T-helper 17 cell (primary cell): ENCODE results near the gene FEN1. TPM values are rescaled to one million over a fixed set of nuclear protein-coding genes. Genes with fewer than 3 reads are reported as not detected.

ENCODE experiments used
- ATAC-seq: fragments of 150-1000 bp; cut with Tn5 transposase; 2 replicates; pipeline ENCODE4 v1.10.0; 2021; ENCODE audit warnings: mild to moderate bottlenecking, moderate library complexity
- DNase-seq, 3 donors: peaks; one replicate each; pipeline versions ENCODE4 v3.0.0 to v3.0.0-alpha.2; 2020 to 2021
- H3K9me3 ChIP-seq: one replicate; pipeline ENCODE4 v1.7.0; 2013; ENCODE audit warnings: low read length, mild to moderate bottlenecking; ENCODE audit not compliant: control insufficient read depth, poor library complexity, severe bottlenecking
- H3K27ac Mint-ChIP-seq: one replicate; pipeline ENCODE4 v1.8.0; 2022; ENCODE audit warnings: mild to moderate bottlenecking, moderate library complexity, mixed read lengths
- H3K27me3 Mint-ChIP-seq: one replicate; pipeline ENCODE4 v1.8.0; 2022; ENCODE audit warnings: mixed read lengths
- H3K36me3 Mint-ChIP-seq: one replicate; pipeline ENCODE4 v1.8.0; 2022; ENCODE audit warnings: low read depth, mixed read lengths
- H3K4me1 Mint-ChIP-seq: one replicate; pipeline ENCODE4 v1.8.0; 2022; ENCODE audit warnings: mild to moderate bottlenecking, mixed read lengths
- H3K4me3 Mint-ChIP-seq: one replicate; pipeline ENCODE4 v1.8.0; 2022; ENCODE audit warnings: mild to moderate bottlenecking, moderate library complexity, mixed read lengths
- total RNA-seq, 4 donors: library from RNA in 2 of 4; stranded (reverse) in 2 of 4; gene quantifications; one replicate each; pipeline ENCODE4 v1.2.3 and lab custom pipeline; 2022 to 2026

Gene FEN1
- total RNA-seq, 2 donors from 2014 or later: 9.7 to 13.0 TPM

- Mint-ChIP-seq H3K4me3 (no peak overlapping the region), H3K27ac (no peak overlapping the region), H3K36me3 (peaks cover 5% of the 10 kb centered on the region), H3K27me3 (no peaks in the 10 kb centered on the region), H3K4me1 (peaks cover 12% of the 10 kb centered on the region)
- no peak for DNase-seq
- H3K9me3 ChIP-seq: no peaks in the 10 kb centered on the region
- ATAC-seq: no peak
Observed at GRCh38 chr11:61800331-61801281, 7.9 kb downstream of the FEN1 start.

GRCh38 chr11:61802605-61803004 lies 9.9 kb downstream of the FEN1 start:
- Mint-ChIP-seq H3K4me1 (peaks cover 9% of the 10 kb centered on the region), H3K36me3 (peaks cover 5% of the 10 kb centered on the region), H3K27me3 (no peaks in the 10 kb centered on the region), H3K27ac (no peak overlapping the region), H3K4me3 (no peak overlapping the region)
- no peaks in the 10 kb centered on the region for H3K9me3 ChIP-seq
- no peak for DNase-seq
- no peak for ATAC-seq

- DNase-seq (no peak), ATAC-seq (no peak)
- Mint-ChIP-seq H3K27ac (peak overlapping the region; percentile 32), H3K4me3 (no peak overlapping the region), H3K27me3 (no peaks in the 10 kb centered on the region), H3K4me1 (peaks cover 9% of the 10 kb centered on the region), H3K36me3 (peaks cover 9% of the 10 kb centered on the region)
- no peaks in the 10 kb centered on the region for H3K9me3 ChIP-seq
Observed at GRCh38 chr11:61803889-61804647, 11.4 kb downstream of the FEN1 start.

GRCh38 chr11:61805146-61805545 lies 12.4 kb downstream of the FEN1 start:
- ATAC-seq (no peak), DNase-seq (no peak)
- no peak overlapping the region for H3K4me3 Mint-ChIP-seq
- peaks cover 9% of the 10 kb centered on the region for H3K4me1 Mint-ChIP-seq
- H3K9me3 ChIP-seq: no peaks in the 10 kb centered on the region
- H3K36me3 Mint-ChIP-seq: peaks cover 9% of the 10 kb centered on the region
- no peaks in the 10 kb centered on the region for H3K27me3 Mint-ChIP-seq
- H3K27ac Mint-ChIP-seq: peak overlapping the region; percentile 32

GRCh38 chr11:61806785-61807184 lies 14.1 kb downstream of the FEN1 start:
- Mint-ChIP-seq H3K4me1 (peaks cover 7% of the 10 kb centered on the region), H3K4me3 (no peak overlapping the region), H3K27ac (no peak overlapping the region), H3K27me3 (no peaks in the 10 kb centered on the region), H3K36me3 (peaks cover 9% of the 10 kb centered on the region)
- H3K9me3 ChIP-seq: no peaks in the 10 kb centered on the region
- no peak for ATAC-seq
- no peak for DNase-seq

GRCh38 chr11:61810671-61811175 lies 18.0 kb downstream of the FEN1 start:
- Mint-ChIP-seq H3K4me3 (no peak overlapping the region), H3K36me3 (peaks cover 4% of the 10 kb centered on the region), H3K27me3 (peaks cover 4% of the 10 kb centered on the region), H3K4me1 (peaks cover 12% of the 10 kb centered on the region), H3K27ac (no peak overlapping the region)
- ATAC-seq (no peak), DNase-seq (no peak)
- H3K9me3 ChIP-seq: no peaks in the 10 kb centered on the region

- Mint-ChIP-seq H3K4me1 (peaks cover 17% of the 10 kb centered on the region), H3K4me3 (peak overlapping the region; percentile 19), H3K27me3 (peaks cover 4% of the 10 kb centered on the region), H3K36me3 (peaks cover 4% of the 10 kb centered on the region), H3K27ac (no peak overlapping the region)
- DNase-seq (no peak), ATAC-seq (no peak)
- no peaks in the 10 kb centered on the region for H3K9me3 ChIP-seq
Observed at GRCh38 chr11:61811831-61812230, 19.1 kb downstream of the FEN1 start.

- DNase-seq (no peak), ATAC-seq (no peak)
- peaks cover 4% of the 10 kb centered on the region for H3K36me3 Mint-ChIP-seq
- H3K27ac Mint-ChIP-seq: no peak overlapping the region
- no peak overlapping the region for H3K4me3 Mint-ChIP-seq
- H3K9me3 ChIP-seq: no peaks in the 10 kb centered on the region
- H3K4me1 Mint-ChIP-seq: peaks cover 17% of the 10 kb centered on the region
- peaks cover 4% of the 10 kb centered on the region for H3K27me3 Mint-ChIP-seq
Observed at GRCh38 chr11:61812736-61813411, 20.2 kb downstream of the FEN1 start.

- H3K9me3 ChIP-seq: no peaks in the 10 kb centered on the region
- ATAC-seq: no peak
- Mint-ChIP-seq H3K4me3 (peak overlapping the region; percentile 95), H3K4me1 (peaks cover 17% of the 10 kb centered on the region), H3K27ac (peak overlapping the region; percentile 85), H3K36me3 (no peaks in the 10 kb centered on the region), H3K27me3 (peaks cover 4% of the 10 kb centered on the region)
- no peak for DNase-seq
Observed at GRCh38 chr11:61814247-61814957, 21.7 kb downstream of the FEN1 start.

GRCh38 chr11:61814958-61815789 lies 22.5 kb downstream of the FEN1 start:
- Mint-ChIP-seq H3K4me1 (peaks cover 17% of the 10 kb centered on the region), H3K36me3 (no peaks in the 10 kb centered on the region), H3K27ac (peak overlapping the region; percentile 85), H3K4me3 (peak overlapping the region; percentile 95), H3K27me3 (peaks cover 4% of the 10 kb centered on the region)
- DNase-seq: peak in 2 of 3 donors; percentile 11 to 35
- peak; percentile 29 for ATAC-seq
- no peaks in the 10 kb centered on the region for H3K9me3 ChIP-seq

- Mint-ChIP-seq H3K27ac (peak overlapping the region; percentile 85), H3K27me3 (peaks cover 4% of the 10 kb centered on the region), H3K36me3 (no peaks in the 10 kb centered on the region), H3K4me1 (peaks cover 17% of the 10 kb centered on the region), H3K4me3 (peak overlapping the region; percentile 95)
- DNase-seq (peak; percentile 33 to 53 (median 34)), ATAC-seq (peak; percentile 77)
- H3K9me3 ChIP-seq: no peaks in the 10 kb centered on the region
Observed at GRCh38 chr11:61815790-61816735, 23.4 kb downstream of the FEN1 start.
